Measurements from ENCODE around the gene CBLN3.
"Not testable (repeated sequence)": the region's sequence is repeated elsewhere in the genome, so short reads cannot be mapped to it uniquely, and the experiment has no call there.

CBLN3 gene

DNA sequence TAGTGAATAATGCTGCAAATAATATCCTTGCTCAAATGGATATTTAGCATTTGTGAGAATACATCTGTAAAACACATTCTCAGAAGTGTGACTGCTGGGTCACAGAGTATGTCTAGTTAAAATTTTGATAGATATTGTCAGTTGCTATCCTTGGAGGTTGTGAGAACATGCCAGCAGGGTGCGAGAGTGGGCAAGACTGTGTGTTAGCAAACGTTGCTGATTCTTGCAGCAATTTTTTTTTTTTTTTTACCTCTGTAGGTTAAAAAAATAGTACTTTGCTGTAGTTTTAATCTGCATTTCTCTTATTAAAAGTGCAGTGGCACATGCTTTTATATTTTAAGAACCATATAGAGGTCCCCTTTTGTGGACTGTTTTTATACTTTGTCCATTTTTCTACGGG is 35.2 kb downstream of the CBLN3 start:
- in situ Hi-C loops (cut with HindIII; ENCODE audit: low pct_ligation_motif_present, low sequenced_read_pairs), result no loop called here
- TF ChIP-seq, protein P1, sequence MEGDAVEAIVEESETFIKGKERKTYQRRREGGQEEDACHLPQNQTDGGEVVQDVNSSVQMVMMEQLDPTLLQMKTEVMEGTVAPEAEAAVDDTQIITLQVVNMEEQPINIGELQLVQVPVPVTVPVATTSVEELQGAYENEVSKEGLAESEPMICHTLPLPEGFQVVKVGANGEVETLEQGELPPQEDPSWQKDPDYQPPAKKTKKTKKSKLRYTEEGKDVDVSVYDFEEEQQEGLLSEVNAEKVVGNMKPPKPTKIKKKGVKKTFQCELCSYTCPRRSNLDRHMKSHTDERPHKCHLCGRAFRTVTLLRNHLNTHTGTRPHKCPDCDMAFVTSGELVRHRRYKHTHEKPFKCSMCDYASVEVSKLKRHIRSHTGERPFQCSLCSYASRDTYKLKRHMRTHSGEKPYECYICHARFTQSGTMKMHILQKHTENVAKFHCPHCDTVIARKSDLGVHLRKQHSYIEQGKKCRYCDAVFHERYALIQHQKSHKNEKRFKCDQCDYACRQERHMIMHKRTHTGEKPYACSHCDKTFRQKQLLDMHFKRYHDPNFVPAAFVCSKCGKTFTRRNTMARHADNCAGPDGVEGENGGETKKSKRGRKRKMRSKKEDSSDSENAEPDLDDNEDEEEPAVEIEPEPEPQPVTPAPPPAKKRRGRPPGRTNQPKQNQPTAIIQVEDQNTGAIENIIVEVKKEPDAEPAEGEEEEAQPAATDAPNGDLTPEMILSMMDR (IDR thresholded peaks at IDR 0.05; ENCODE audit: low read depth, low read length, missing control alignments), result no peak
- Histone ChIP-seq H3K27me3 (replicated peaks) (no peaks in the 10 kb centered on the region), H3K27ac (no peak overlapping the region), H3K36me3 (replicated peaks) (no peaks in the 10 kb centered on the region), H3K4me3 (ENCODE audit: low read depth, low read length) (no peak overlapping the region)
- DNase-seq, result no peak

DNA sequence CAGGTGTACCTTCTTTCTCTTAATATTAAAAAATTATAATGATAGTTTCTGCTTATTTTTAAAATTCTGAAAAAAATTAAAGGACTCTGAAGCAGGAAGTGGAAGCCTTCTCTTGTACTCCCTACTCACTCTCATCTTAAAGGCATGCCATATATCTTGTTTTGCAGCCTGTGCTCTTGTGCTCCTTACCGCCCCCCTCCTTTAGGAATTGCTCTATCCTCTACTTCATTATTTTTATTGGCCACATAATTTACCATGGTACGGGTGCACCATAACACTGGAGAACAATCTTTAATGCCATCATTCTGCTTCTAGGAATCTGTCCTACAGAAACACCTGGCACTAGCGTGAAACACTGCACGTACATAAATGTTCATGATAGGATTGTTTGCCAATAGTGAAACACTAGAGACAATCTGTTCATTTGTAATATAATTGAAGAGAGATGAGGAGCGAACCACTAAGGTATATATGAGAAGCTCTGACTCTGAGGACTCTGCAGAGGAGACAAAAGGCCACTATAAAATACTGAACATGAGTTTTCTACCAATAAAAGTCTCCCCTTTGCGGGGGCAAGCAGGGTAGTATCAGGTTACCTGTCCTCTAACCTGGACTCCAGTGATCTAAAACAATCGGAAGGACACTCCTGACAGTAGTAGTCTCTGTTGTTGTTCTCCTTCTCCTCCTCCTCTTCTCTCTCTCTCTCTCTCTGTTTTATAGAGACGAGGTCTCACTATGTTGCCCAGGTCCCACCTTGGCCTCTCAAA is 37.0 kb downstream of the CBLN3 start:
- in situ Hi-C loops (cut with HindIII; ENCODE audit: low pct_ligation_motif_present, low sequenced_read_pairs), result no loop called here
- Histone ChIP-seq H3K36me3 (replicated peaks) (no peaks in the 10 kb centered on the region), H3K4me3 (ENCODE audit: low read depth, low read length) (no peak overlapping the region), H3K27ac (peak overlapping the region; percentile 76), H3K27me3 (replicated peaks) (no peaks in the 10 kb centered on the region)
- DNase-seq, result peak; percentile 75
- TF ChIP-seq, protein P1 (IDR thresholded peaks at IDR 0.05; ENCODE audit: low read depth, low read length, missing control alignments), result peak; percentile 47

DNA sequence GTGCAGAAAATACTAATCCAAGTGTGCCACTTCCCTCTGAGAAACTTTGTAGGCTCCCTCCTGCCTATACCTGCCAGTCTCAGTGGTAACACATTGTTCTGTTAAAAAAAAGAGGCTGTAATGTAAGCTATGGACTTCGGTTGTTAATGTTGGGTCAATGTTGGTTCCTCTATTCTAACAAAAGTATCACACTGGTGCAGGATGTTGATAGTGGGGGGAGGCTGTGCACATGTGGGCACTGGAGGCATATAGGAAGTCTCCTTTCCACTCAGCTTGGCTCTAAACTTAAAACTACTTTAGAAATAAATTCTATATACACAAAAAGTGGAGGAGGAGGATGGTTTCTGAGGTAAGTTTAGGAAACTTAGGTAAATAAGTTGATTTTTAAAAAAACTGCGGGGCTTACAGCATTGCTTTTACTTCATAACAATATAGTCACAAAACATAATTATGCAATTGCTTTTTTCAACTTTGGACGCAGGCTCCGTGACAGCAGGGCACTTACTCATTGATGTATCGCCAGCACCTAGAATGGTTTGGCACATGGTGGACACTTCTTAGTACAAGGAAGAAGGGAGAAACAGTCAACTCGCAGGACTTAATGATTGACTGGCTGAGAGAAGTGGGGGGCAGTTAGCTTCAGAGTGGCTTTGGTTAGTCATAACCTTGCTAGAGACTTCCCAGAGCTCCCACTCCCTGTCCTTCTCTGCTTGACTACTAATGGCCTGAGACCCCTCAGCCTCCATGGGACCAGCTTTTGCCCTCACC is 38.6 kb downstream of the CBLN3 start:
- TF ChIP-seq, protein P1 (IDR thresholded peaks at IDR 0.05; ENCODE audit: low read depth, low read length, missing control alignments), result no peak
- Histone ChIP-seq H3K27me3 (replicated peaks) (no peaks in the 10 kb centered on the region), H3K27ac (no peak overlapping the region), H3K4me3 (ENCODE audit: low read depth, low read length) (no peak overlapping the region), H3K36me3 (replicated peaks) (no peaks in the 10 kb centered on the region)
- in situ Hi-C loops (cut with HindIII; ENCODE audit: low pct_ligation_motif_present, low sequenced_read_pairs), result no loop called here
- DNase-seq, result no peak

DNA sequence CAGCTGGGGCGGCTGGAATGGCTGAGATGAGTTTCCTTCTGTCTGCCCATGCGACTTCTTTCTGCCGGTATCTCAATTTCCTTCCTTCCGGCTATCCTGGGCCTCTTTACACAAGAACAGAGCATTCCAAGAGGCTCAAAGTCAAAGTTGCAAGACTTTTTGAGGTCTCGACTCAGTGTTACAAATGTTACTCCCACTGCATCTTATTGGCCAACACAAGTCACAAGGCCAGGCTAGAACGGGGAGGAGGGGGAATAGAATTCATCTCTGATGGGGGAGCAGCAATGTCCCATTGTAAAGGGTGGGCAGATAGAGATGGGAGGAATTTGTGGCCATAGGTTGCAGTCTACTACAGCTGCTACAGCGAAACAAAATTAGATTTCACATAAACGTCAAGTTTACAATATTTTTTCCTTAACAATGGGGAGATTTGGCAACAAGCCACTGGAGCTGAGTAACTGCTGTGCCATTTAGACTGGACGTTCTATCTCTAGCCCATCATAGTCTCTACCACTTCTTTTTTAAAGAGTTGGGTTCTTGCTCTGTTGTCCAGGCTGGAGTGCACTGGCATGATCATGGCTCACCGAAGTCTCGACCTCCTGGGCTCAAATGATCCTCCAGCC is 40.1 kb downstream of the CBLN3 start:
- H3K36me3 ChIP-seq (replicated peaks), result no peaks in the 10 kb centered on the region
- peak; percentile 51 for DNase-seq
- in situ Hi-C loops (cut with HindIII; ENCODE audit: low pct_ligation_motif_present, low sequenced_read_pairs), result no loop called here
- TF ChIP-seq, protein P1 (IDR thresholded peaks at IDR 0.05; ENCODE audit: low read depth, low read length, missing control alignments), result no peak
- no peaks in the 10 kb centered on the region for H3K27me3 ChIP-seq (replicated peaks)
- H3K27ac ChIP-seq, result no peak overlapping the region
- no peak overlapping the region for H3K4me3 ChIP-seq (ENCODE audit: low read depth, low read length)

DNA sequence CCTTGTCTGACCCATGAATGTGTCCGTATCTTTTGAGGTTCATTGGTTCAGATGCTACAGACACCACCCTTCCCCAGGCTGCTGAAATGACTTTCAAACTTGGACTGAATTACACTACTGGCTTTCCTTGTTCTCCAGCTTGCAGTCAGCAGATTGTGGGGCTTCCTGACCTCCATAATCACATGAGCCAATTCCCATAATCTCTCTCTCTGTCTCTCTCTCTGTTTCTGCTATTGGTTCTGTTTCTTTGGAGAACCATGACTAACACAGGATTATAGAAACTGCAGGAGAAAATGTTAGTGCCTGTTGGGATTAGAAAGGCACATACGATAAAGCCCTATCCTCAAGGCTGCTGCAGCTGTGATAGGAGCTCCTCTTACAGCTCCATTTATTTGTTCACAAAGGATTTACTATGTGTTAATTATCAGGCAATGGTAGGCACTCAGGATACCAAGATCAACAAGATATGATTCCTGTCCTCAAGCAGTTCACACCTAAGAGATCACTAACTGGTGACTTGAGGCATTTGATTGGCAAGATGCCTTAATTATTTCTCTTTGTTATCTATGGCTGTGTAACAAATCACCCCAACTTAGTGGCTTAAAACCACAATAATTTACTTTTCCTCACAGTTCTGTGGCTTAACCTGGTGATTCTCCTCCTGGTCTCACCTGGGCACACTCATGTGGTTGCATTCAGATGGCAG is 40.8 kb downstream of the CBLN3 start:
- H3K4me3 ChIP-seq (ENCODE audit: low read depth, low read length), result no peak overlapping the region
- no peak for DNase-seq
- no peaks in the 10 kb centered on the region for H3K27me3 ChIP-seq (replicated peaks)
- no peaks in the 10 kb centered on the region for H3K36me3 ChIP-seq (replicated peaks)
- in situ Hi-C loops (cut with HindIII; ENCODE audit: low pct_ligation_motif_present, low sequenced_read_pairs), result no loop called here
- H3K27ac ChIP-seq, result no peak overlapping the region
- TF ChIP-seq, protein P1 (IDR thresholded peaks at IDR 0.05; ENCODE audit: low read depth, low read length, missing control alignments), result no peak

DNA sequence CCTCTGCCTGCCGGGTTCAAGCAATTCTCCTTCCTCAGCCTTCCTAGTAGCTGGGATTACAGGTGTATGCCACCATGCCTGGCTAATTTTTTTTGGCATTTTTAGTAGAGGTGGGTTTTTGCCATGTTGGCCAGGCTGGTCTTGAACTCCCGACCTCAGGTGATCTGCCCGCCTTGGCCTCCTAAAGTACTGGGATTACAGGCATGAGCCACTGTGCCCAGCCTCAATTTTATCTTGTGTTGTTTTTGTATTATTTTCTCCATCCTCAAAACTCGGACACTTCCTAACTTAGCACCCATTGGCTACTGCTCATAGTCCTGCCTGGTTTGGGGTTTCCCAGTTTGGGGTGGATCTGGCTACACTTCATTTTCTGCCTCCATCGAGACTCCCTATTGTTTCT is 41.9 kb downstream of the CBLN3 start:
- H3K27ac ChIP-seq; H3K36me3 ChIP-seq (replicated peaks); H3K4me3 ChIP-seq (ENCODE audit: low read depth, low read length); DNase-seq; in situ Hi-C loops (cut with HindIII; ENCODE audit: low pct_ligation_motif_present, low sequenced_read_pairs); H3K27me3 ChIP-seq (replicated peaks): not testable (repeated sequence)
